ENCODE results near the gene SCN8A.
A peak's percentile ranks its signal among the peaks of the same experiment; 100 is the strongest.
"Not testable (repeated sequence)": the region's sequence is repeated elsewhere in the genome, so short reads cannot be mapped to it uniquely, and the experiment has no call there.

The SCN8A gene

GRCh38 chr12:51621156-51621922 lies 30.3 kb downstream of the SCN8A start:
- DNase-seq, result no peak
- intact Hi-C loops (cut with DNase I), result no loop called here

- no peak for DNase-seq
- intact Hi-C loops (cut with DNase I), result no loop called here
Measured at GRCh38 chr12:51622564-51622963, 31.5 kb downstream of the SCN8A start.

GRCh38 chr12:51625370-51625769 lies 34.3 kb downstream of the SCN8A start:
- DNase-seq, result no peak
- intact Hi-C loops (cut with DNase I), result no loop called here

GRCh38 chr12:51626115-51626514 lies 35.1 kb downstream of the SCN8A start:
- intact Hi-C loops (cut with DNase I), result no loop called here
- DNase-seq, result no peak

GRCh38 chr12:51626629-51627028 lies 35.6 kb downstream of the SCN8A start:
- intact Hi-C loops (cut with DNase I), result no loop called here
- no peak for DNase-seq

DNA sequence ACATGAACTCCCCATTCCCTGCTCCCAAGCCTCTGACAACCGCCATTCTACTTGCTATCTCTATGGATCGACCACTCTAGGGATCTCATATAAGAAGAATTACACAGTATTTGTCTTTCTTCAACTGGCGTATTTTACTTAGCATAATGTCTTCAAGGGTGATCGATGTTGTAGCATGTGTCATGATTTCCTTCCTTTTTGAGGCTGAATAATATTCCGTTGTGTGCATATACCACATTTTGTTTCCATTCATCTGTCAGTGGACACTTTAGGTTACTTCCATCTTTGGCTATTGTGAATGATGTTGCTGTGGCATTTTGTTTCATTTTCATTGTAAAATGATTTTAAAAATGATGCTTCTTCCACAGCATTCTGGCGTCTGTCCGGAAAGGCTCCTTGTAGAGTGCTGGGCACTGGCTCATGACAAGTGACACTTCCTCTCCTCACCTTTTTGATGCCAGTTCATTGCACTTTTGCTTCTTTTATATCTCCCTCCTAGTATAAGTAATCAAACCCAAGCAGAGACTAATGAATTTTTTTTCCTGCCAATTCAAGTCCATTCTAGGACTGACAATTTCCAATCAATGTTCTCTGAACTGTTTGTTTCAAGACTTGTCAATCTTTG lies 39.3 kb downstream of the SCN8A start:
- DNase-seq, result no peak
- intact Hi-C loops (cut with DNase I), result no loop called here

DNA sequence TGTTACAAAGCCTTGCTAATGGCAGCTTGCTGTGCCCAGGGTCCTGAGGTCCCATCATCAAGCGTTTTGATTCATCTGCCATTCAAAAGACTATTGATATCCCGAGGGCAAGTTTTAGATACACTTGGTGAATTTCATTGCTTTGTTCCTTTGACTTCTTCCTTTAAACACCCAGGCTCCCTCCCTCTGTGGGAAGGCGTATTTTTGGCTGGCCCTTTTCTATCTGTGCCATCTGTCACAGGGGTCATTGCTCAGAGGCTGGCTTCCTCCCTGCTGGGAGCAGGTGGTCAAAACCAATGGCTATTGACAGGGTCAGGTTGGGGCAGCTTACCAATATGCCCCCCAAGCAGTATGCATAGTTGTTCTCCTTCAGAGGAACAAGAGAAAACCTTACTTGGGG lies 40.0 kb downstream of the SCN8A start:
- intact Hi-C loops (cut with DNase I), result no loop called here
- no peak for DNase-seq

- intact Hi-C loops (cut with DNase I), result no loop called here
- peak in 3 of 10 donors; percentile 10 to 39 (median 20) for DNase-seq
Measured at GRCh38 chr12:51631591-51631990, 40.6 kb downstream of the SCN8A start.

- intact Hi-C loops (cut with DNase I), result no loop called here
- DNase-seq, result no peak
Measured at GRCh38 chr12:51632623-51633022, 41.6 kb downstream of the SCN8A start.

GRCh38 chr12:51635346-51635745 lies 44.3 kb downstream of the SCN8A start:
- no peak for DNase-seq
- intact Hi-C loops (cut with DNase I), result no loop called here

DNA sequence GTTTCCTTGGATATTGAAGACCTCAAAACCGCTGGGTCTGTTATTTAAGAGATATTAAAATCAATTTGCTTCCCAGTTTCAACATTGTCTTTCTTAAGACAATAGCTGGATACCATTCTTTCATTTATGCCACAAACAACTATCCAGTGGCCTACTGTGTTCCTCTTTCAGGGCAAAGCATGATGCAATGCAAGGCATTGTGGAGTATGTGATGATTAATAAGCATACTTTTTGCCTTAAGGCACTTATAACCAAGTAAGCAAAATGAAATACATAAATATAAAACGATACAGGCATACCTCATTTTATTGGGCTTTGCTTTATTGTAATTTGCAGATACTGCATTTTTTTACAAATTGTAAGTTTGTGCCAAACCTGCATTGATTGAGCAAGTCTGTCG lies 45.5 kb downstream of the SCN8A start:
- intact Hi-C loops (cut with DNase I), result no loop called here
- DNase-seq, result no peak

DNA sequence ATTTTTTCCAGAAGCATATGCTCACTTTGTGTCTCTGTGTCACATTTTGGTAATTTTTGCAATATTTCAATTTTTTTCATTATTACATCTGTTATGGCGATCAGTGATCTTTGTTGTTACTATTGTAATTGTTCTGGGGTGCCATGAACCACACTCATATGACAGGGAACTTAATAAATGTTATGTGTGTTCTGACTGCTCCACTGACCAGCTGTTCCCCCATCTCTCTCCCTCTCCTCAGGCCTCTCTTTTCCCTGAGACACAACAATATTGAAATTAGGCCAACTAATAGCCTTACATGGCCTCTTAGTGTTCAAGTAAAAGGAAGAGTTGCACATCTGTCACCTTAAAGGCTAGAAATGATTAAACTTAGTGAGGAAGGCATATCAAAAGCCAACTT lies 46.0 kb downstream of the SCN8A start:
- intact Hi-C loops (cut with DNase I), result no loop called here

DNA sequence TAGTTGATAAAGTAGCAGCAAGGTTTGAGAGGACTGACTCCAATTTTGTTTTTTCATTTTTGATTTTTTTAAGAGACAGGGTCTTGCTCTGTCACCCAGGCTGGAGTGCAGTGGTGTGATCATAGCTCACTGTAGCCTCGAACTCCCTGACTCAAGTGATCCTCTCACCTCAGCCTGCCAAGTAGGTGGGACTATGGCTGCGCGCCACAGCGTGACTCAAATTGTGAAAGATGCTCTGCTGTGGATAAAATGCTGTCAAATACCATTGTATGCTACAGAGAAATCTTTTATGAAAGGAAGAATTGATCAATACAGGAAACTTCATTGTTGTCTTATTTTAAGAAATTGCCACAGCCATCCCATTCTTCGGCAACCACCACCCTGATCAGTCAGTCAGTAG lies 48.3 kb downstream of the SCN8A start:
- no peak for DNase-seq
- intact Hi-C loops (cut with DNase I), result no loop called here

More for the DNA sequence above, 46.0 kb downstream of the SCN8A start:
- no peak for DNase-seq

DNA sequence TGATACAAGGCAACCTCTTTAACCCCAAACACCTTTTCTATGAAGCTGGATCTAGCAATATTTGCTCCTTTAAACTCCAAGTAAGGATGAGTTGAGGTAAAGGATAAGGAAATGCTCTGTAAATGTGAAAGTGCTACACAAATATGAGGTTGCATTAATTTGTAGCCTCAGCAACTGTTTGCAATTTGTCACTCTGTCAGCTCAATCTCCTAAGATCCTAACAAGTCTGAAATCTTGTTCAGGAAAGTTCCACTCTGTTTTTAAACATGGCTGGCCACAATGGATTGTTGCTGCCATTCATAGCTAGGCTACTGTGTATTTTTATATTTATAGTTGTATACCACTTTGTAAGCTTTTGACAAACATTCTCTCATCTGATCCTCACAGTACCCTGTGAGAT lies 51.3 kb downstream of the SCN8A start:
- no peak for DNase-seq
- intact Hi-C loops (cut with DNase I), result no loop called here

DNA sequence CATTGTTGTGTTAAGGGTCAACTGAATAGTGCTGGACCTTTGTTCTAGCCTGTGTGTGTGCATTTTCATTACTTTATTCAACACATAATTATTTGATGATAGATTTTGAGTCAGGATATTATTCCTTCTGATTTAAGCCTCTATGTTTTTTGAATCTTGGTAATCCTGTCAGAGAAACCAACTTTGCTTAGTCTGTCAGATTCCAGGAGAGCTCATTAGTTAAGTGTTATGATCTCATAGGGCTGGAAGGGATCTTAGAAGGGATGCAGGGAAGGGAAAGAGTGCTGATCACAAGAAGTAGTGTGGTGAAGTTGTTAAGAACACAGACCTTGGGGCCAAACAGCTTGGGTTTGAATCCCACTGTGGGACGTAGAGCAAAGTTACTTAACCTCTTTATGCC lies 52.9 kb downstream of the SCN8A start:
- DNase-seq, result no peak
- intact Hi-C loops (cut with DNase I), result no loop called here

- DNase-seq, result peak in 1 of 10 donors; percentile 73
- intact Hi-C loops (cut with DNase I), result not testable (repeated sequence)
Measured at GRCh38 chr12:51644691-51645090, 53.7 kb downstream of the SCN8A start.

DNA sequence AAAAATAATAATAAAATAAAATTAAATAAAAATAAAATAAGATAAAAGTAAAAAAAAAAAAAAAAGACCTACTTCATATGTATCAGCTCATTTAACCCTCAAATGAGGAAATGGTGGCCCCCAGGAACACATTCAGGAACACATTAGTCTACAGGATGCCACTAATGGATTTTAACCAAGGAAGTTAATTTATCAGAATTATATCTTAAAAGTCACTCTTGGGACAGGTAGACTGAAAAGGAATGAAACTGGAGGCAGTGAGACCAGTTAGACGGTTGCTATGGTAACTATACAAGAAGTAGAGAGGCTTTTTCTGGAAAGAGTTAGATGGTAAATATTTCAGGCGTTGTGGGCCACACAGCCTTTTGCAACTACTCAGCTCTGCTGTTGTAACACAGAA lies 54.9 kb downstream of the SCN8A start:
- intact Hi-C loops (cut with DNase I), result no loop called here
- no peak for DNase-seq

GRCh38 chr12:51647647-51648046 lies 56.6 kb downstream of the SCN8A start:
- intact Hi-C loops (cut with DNase I), result no loop called here

DNA sequence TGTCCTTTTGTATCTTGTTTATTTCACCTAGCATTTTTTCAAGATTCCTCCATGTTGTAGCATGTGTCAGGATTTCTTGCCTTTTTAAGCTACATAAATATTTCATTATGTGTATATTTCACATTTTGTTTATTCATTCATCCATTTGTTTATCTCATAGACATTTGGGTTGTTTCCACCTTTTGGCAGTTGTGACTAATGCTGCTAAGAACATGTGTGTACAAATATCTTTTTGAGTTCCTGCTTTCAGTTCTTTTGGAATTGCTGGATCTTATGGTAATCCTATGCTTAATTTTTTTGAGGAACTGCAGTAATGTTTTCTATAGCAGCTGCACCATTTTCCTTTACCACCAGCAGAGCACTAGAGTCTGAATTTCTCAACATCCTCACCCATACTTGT lies 62.4 kb downstream of the SCN8A start:
- no peak for DNase-seq
- intact Hi-C loops (cut with DNase I), result no loop called here

More at GRCh38 chr12:51647647-51648046, 56.6 kb downstream of the SCN8A start:
- DNase-seq, result peak in 5 of 10 donors; percentile 10 to 85 (median 26)

GRCh38 chr12:51661199-51661598 lies 70.2 kb downstream of the SCN8A start:
- DNase-seq, result no peak
- intact Hi-C loops (cut with DNase I), result no loop called here

GRCh38 chr12:51661836-51662235 lies 70.8 kb downstream of the SCN8A start:
- intact Hi-C loops (cut with DNase I), result no loop called here
- peak in 1 of 10 donors; percentile 73 for DNase-seq

DNA sequence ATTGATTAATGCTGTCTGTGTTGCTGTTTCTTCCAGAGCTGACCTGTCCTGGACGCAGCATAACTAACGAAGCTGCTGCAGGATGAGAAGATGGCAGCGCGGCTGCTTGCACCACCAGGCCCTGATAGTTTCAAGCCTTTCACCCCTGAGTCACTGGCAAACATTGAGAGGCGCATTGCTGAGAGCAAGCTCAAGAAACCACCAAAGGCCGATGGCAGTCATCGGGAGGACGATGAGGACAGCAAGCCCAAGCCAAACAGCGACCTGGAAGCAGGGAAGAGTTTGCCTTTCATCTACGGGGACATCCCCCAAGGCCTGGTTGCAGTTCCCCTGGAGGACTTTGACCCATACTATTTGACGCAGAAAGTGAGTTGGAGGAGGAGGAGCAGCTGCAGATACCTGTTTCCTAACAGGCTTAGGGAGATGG lies 71.7 kb downstream of the SCN8A start:
- no peak for DNase-seq
- intact Hi-C loops (cut with DNase I), result no loop called here
